Endometrial microvascular endothelial cells (primary cell): ENCODE measurements around the gene BBX. TPM values are rescaled to one million over a fixed set of nuclear protein-coding genes. Genes with fewer than 3 reads are reported as not detected.
"Not testable (repeated sequence)": the region's sequence is repeated elsewhere in the genome, so short reads cannot be mapped to it uniquely, and the experiment has no call there.

ENCODE experiments used
- in situ Hi-C: cut with HindIII; loops from 2 replicates; pipeline ENCODE4 v1.10.0; 2017; ENCODE audit warnings: low sequenced_read_pairs, low pct_unique_long_range_greater_than_20kb; ENCODE audit errors: inconsistent ontology term
- total RNA-seq: library from RNA; depleted of rRNA; stranded (reverse); fragments of >200 nt; gene quantifications from one replicate; pipeline ENCODE4 v1.2.3, GENCODE V29; 2015; ENCODE audit errors: inconsistent ontology term

Gene BBX
- total RNA-seq, 1 donor from 2014 or later = 20.4 TPM

DNA sequence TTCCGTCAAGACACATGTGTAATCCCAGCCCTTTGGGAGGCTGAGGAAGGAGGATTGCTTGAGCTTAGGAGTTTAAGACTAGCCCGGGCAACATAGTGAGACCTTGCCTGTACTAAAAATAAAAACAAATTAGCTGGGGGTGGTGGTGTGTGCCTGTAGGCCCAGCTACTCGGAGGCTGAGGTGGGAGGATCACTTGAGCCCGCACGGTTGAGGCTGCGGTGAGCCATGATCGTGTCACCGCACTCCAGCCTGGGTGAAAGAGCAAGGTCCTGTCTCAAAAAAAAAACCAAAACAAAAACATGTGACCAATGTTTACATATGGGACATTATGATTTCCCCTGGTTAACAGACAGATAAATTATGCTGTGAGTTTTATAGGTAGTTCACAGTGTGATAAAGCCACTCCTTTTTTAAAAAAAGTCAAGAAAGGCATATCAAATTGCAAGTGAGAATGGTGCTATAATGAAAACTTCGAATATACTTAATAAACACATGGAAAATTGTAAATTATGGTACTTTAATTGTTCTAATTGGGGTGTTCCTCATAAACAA, 9.2 kb downstream of the BBX start:
- in situ Hi-C loops = no loop called here

DNA sequence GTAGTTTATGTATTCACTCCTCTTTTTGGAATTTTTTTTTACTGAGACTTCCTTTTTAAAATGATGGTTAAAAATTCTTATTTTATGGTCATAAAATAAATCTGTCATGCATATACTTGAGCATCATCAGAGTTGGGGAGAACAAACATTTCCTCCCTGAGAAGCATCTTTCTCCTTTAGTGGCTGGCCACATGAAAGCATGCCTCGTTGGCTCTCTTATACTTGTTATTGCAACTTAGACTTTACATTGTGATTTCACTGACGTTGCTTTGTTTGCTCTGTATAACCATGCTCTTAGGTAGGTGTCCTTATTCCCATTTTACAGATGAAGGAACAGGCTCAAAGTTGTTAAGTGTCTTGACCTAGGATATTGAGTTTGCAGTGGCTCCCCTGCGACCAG, 18.1 kb downstream of the BBX start:
- in situ Hi-C loops = no loop called here

DNA sequence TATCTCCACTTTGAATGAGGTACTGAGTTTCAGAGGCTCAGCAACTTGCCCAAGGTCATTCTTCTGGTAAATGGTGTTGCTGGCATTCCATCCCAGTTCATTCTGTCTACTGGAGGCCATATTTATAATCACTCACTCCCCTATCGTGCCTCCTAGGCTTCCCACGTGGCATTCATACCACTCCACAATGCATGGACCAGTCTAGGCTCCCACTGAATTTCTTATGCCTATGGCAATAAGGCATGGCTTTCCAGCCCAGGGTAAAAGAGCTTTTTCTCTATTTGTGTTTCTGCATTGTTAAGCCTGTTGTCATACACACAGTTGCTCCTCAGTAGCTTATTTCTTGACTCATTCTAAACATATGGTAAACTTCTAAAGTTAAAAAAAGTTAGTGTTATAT, 19.9 kb downstream of the BBX start:
- in situ Hi-C loops = no loop called here

DNA sequence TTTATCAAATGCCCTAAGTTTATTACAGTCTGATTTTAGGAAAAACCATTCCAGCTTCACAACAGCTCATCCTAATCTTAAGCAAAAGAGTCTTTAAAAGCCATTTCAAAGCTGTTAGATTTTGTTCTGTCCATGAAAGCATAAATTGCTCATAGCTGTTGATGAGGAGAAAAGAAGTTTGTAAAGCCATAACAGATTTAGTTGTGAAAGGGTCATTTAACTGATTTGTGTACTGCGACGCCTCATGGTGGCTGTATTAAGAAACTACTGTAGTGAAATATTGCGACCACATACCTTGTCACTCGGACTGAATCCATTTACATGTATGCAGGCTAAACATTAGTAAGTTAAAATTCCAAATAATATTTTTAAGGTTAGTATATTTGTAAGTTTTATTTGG, 20.9 kb downstream of the BBX start:
- in situ Hi-C loops = no loop called here

DNA sequence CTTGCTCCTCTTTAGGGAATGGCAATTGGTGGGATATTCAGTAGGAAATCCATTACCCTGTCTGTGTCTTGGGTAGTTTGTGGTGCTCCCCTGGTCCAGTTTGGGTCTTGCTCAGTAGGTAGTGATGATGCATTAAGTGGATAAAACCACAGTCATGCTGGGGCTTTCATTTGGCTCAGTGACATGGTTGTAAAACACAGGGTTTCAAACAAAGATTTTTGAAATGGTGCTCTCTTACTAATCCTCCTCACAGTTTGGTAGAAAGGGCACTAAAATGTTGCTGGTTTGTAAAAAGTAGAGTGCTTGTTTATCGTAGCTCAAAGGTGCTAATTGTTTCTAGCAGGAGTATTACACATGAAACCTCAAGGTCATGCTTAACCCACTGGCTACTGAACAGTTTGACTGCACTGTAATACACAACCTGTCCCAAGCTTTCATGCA, 22.9 kb downstream of the BBX start:
- in situ Hi-C loops = no loop called here

DNA sequence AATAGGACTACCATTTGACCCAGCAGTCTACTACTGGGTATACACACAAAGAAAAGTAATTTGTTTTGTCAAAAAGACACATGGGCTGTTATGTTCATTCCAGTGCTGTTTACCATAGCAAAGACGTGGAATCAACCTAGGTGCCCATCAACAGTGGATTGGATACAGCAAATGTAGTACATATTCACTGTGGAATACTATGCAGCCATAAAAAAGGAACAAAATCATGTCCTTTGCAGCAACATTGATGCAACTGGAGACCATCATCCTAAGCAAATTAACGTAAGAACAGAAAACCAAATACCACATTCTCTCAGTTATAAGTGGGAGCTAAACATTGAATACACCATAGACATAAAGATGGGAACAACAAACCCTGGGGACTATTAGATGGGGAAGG, 25.8 kb downstream of the BBX start:
- in situ Hi-C loops = no loop called here

DNA sequence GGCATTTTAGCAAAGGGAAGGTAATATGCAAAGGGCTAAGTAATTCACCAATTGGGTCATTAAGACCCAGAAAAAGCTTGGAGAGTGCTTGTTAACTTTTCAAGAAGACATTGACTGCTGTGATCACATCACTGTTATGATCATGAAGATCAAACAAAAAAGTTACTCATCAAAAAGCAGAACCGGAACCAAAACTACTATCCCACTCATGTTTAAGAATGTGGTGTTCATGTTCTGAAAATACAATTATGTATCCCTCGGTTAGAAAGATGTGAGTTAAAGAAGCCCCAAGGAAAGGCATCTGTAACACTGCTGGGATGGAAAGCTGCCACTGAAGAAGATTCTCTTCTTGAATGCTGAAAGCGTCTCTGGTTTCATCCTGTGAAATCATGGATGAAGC, 32.6 kb downstream of the BBX start:
- in situ Hi-C loops = no loop called here

DNA sequence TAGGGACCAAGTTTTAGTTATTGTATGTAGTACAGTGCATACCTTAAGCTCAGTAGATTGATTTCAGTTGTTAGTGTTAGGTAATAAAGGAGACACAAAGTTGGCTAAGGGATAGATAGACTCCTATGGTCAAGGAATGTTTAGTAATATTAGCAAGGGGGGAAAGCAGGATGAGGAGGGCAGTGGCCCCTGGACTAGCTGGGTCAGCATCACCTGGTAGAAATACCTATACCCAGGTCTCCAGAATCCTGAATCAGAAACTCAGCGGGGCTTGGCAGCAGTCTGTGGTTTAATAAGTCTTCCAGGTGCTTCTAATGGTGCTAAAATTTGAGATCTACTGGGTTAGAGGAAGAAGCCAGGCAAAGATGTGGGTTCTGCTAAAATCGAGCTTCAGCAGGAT, 35.0 kb downstream of the BBX start:
- in situ Hi-C loops = no loop called here

DNA sequence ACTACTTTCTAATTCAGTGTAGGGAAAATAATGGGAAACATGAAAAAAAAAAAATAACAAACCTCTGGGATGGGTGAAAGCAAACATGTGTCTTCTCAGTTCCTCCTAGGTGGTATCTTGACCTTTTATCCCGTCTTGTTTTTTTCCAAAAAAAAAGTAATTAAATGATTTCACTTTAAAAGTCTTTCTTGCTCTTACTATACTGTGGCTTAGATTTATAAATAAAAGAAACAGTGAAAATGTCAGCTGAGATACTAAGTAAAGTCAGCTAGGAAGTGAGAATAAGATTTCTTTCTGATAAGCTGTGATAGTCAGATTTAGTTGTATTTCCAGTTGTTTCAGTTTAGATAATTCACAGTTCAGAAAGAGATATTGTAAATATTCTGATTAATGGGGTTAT, 37.4 kb downstream of the BBX start:
- in situ Hi-C loops = no loop called here

DNA sequence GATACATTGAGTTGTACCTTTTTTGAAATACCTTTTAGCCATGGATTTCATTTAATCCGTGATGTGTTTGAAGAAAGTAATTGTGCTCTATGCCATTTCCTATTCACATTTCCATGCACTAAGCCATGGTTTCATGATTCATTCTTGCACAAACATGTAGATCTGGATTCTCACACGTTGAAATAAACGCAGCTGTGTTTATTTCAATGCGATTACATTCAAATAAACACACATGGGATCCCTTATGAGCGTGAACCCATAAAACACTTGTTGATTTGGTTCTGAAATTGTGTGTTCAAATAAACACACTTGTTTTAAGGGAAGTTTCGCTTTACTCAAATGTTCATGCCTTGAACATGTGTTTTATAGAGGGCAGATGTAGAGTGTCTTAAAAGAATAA, 39.2 kb downstream of the BBX start:
- in situ Hi-C loops = no loop called here

DNA sequence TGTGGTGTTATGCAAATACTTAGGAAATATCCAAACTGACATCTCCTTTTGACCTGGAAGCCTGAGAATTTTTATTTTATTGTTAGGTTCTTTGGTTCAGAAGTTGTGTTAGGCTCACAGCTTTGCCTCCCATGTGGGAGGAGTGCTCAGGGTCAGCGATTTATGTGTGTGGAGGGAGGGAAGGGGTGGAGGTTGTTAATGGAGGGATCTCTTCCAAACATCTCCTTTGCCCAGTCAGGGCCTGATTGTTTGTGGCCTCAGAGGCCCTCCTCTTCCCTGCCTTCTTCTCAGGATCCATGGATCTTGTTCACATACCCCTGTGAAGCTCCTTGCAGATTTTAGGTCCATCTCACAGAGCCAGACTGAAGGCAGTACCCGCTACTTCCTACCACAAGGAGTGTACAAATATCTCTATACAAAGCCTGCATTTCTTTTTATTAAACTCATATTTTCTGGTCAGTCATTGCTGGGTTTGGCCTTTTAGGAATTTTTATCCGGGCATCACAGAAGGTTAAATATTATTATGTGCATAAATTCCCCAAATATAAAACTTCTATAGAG, 40.3 kb downstream of the BBX start:
- in situ Hi-C loops = no loop called here

DNA sequence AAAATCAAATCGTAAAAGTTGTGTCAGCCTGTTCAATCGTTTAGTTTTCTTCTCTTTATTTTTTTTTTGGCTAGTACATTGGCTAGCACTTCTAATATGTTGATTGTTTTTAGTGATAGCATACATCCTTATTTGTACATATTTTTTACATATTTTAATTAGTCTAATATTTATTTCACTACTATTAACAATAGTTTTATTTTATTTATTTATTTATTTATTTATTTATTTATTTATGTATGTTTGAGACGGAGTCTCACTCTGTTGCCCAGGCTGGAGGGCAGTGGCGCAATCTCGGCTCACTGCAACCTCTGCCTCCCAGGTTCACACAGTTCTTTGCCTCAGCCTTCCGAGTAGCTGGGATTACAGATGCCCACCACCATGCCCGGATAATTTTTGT, 42.5 kb downstream of the BBX start:
- in situ Hi-C loops = not testable (repeated sequence)

DNA sequence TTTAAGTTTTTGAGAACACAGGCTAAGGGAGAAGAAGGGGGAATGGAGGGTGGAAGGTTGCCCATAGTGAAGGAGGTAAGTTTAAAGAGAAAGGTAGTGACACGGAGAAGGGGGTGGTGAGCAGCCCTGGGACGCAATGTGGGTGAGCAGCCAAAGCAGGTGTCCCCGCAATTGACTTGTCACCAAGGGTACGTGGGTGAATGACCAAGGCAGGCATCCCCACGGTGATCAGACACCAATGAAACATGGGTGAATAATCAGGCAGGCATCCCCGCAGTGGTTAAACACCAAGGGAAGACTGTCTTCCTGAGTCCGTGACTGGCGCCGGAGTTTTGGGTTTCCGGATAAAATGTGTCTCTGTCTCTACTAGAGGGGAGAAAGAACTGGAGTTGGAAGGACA, 48.3 kb downstream of the BBX start:
- in situ Hi-C loops = not testable (repeated sequence)

DNA sequence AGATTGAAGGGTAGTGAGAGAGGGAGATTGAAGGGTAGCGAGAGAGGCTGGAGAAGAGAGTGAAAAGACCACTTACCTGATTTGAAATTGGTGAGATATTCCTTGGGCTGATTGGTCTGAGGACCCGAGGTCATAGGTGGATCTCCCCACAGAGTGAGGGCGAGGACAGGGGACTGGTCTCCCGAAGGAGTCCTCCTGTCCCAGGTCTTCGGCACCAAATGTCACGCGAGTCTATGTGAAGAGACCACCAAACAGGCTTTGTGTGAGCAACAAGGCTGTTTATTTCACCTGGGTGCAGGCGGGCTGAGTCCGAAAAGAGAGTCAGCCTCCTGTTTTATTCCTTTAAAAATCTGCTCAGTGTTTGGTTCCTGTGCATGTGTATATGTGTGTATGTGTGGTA, 48.7 kb downstream of the BBX start:
- in situ Hi-C loops = not testable (repeated sequence)

DNA sequence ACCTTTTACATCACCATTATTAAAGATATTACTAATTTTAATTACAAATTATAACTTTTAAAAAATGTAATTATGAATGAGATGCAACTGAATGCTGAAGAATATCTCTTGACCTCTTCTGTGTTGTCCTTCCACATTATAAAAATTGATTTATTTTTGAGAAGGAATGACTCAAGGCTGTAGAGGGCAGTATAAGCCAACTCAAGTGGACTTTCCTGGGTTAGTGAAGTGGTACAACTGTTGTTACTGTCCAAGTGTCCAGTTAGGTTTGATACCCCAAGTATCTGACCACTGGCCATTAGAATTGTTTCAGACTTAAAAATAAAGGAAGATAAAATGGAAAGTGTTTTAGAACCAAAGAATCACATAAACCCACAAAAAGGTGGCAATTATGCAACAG, 51.9 kb downstream of the BBX start:
- in situ Hi-C loops = no loop called here

DNA sequence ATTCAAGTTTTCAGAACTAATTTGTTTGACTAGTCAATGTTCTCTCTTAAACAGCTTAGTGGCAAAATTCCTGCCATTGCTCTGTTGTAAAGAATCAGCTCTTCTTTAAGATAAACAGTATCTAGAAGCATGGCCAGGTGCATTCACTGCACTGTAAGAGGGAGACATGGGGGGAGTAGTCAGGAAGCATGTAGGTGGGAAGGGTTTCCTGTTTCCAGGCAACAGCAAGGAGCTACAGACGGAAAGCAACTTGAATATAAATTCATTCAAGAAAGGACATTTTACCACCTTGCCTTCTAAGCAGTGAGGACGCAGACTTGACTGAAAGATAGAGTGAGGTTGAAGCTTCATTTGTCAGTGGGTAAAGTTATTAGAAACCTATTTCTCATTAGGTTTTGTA, 55.3 kb downstream of the BBX start:
- in situ Hi-C loops = no loop called here

DNA sequence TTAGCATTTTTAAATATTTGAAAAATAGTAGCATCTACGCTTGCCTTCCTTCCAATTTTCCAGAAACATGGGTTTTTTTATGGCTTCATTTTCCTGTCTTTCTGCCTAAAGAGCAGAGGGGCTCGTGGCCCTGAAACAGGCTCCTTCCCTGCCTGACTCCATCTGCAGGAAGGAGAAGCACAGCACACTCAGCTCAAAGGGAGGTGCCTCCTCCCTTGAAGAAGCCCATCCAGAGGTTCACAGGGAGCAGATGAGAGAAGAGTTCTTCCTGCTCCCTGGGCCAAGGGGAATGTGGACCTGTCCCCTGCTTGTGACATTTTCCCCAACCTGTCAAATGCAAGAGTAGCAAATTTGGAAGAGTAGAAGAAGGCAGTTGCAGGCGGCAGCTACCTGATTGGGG, 55.8 kb downstream of the BBX start:
- in situ Hi-C loops = no loop called here

DNA sequence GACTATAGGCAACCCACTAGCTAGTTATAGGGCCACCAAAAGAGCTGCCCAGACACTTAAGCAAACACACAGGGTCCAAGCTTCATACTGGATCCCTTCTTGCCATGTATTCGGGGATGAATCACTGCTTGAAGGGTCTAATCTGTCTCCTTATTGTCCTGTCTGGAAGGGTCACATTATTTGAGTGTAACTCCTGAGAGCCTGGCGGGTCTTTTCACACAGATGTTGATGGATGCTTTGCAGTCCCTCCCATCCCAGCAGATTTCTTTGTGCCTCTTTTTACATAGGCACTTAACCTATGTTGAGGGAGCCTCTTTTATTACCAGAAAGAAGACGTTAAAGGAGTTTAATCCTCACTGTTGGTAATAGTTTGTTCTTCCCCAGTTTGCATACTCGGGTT, 56.6 kb downstream of the BBX start:
- in situ Hi-C loops = no loop called here

DNA sequence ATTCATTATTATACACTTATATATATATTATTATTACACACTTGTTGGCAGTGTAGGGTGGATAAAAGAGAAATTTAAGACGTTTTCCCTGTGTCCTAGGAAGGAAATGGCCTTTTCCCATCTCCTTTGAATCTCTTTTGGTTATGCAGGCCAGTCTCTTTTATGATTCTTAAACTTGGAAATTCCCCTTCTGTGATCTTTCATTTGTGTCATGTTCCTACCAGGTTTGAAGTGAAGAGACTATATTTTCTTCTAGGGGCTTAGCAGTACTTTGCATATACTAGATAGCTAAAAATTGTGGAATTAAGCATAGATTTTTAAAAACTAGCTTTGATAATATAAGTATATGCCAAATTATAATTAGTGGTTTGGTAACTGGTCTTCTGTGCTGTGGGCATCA, 58.5 kb downstream of the BBX start:
- in situ Hi-C loops = no loop called here

DNA sequence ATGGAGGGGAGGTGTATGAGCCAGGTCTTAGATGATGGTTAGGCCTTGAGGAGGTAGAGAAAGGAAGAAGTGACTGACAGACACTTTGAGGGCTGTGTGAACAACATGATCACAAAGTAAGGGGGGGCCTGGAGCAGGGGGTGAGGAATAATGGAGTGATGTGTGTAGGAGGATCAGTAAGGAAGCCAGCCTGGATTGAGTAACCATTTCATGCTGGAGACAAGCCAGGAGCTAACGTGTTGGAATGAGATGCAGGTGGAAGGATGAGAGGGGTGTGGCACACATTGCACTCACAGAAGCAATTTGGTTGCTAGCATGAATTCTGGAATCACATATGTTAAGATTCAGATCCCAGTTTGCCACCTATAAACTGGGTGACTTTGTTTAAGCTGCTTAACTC, 65.5 kb downstream of the BBX start:
- in situ Hi-C loops = no loop called here

DNA sequence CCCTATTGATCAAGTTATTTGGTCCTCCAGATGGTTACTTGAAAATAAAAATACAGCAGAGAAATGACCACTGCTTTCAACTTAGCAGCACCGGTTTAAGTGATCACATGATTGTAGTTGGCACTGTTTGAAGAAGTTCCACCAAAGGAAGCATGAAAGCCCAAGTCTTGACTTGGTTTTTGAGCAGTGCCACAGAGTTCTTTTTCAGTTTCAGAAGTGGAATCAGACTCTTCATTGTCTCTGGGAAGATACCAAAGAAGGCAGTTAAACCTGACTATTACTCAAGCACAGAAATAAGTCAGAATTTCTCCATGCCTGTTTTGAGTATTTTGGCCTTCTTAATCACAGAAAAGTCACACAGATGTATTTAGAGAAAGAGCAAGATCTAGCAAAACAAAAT, 66.7 kb downstream of the BBX start:
- in situ Hi-C loops = no loop called here
